ENCODE data around the gene HAPLN2. TPM values are rescaled to one million over a fixed set of nuclear protein-coding genes. Genes with fewer than 3 reads are reported as not detected.

The HAPLN2 gene
- total RNA-seq, 1 donor from 2014 or later = not detected

Other genes with a start within 250 kb of the HAPLN2 start
- 3.7 and 4.4 TPM in 2 replicates for gene MEF2D, start 118.6 kb upstream of the HAPLN2 start, total RNA-seq
- gene IQGAP3, start 46.9 kb upstream of the HAPLN2 start, total RNA-seq = 3.0 and 7.0 TPM in 2 replicates
- gene TTC24, start 39.7 kb upstream of the HAPLN2 start, total RNA-seq = not detected in 2 replicates
- 56.2 and 58.5 TPM in 2 replicates for gene NAXE, start 27.6 kb upstream of the HAPLN2 start, total RNA-seq
- 8.9 and 9.9 TPM in 2 replicates for gene GPATCH4, start 17.9 kb upstream of the HAPLN2 start, total RNA-seq
- not detected in 2 replicates for gene BCAN, start 22.7 kb downstream of the HAPLN2 start, total RNA-seq
- gene NES, start 58.0 kb downstream of the HAPLN2 start, total RNA-seq = 32.9 and 57.3 TPM in 2 replicates
- gene CRABP2, start 86.2 kb downstream of the HAPLN2 start, total RNA-seq = not detected in 2 replicates
- gene METTL25B, start 109.1 kb downstream of the HAPLN2 start, total RNA-seq = 6.5 and 18.3 TPM in 2 replicates
- 4.4 and 6.3 TPM in 2 replicates for gene ISG20L2, start 109.4 kb downstream of the HAPLN2 start, total RNA-seq
- gene MRPL24, start 121.7 kb downstream of the HAPLN2 start, total RNA-seq = 40.3 TPM in 2 replicates
- gene HDGF, start 132.3 kb downstream of the HAPLN2 start, total RNA-seq = 88.5 and 94.4 TPM in 2 replicates
- 6.8 and 9.3 TPM in 2 replicates for gene PRCC, start 148.1 kb downstream of the HAPLN2 start, total RNA-seq
- gene SH2D2A, start 197.4 kb downstream of the HAPLN2 start, total RNA-seq = under 0.01 TPM in 1 of 2 replicates, not detected in the other
- not detected in 2 replicates for gene INSRR, start 239.7 kb downstream of the HAPLN2 start, total RNA-seq
- gene NTRK1, start 241.4 kb downstream of the HAPLN2 start, total RNA-seq = not detected in 2 replicates

Measured in lung microvascular endothelial cell (primary cell).